Measurements from ENCODE around the gene CLPTM1.

GRCh38 chr19:44968118-44968517, 12.9 kb downstream of the CLPTM1 start:
- TF ChIP-seq POU5F1 (IDR thresholded peaks at IDR 0.05; ENCODE audit: low read depth, low read length) (no peak), NRF1 (IDR thresholded peaks at IDR 0.05; ENCODE audit: low read depth, low read length) (no peak), CTCF (IDR thresholded peaks at IDR 0.05; ENCODE audit: control extremely low read depth in 1 of 3, insufficient read depth in 1 of 3, low read depth in 1 of 3, low read length in 3 of 3) (no peak), RFX5 (IDR thresholded peaks at IDR 0.05; ENCODE audit: borderline replicate concordance, low read depth, low read length) (no peak), EP300 (IDR thresholded peaks at IDR 0.05; ENCODE audit: borderline replicate concordance in 1 of 2, low read depth in 2 of 2, low read length in 2 of 2) (no peak), POLR2A (IDR thresholded peaks at IDR 0.05; ENCODE audit: control extremely low read depth in 1 of 2, low read depth in 2 of 2, low read length in 2 of 2) (no peak), TBP (IDR thresholded peaks at IDR 0.05; ENCODE audit: low read depth, low read length) (no peak), HDAC6 (IDR thresholded peaks at IDR 0.05; ENCODE audit: low read depth, low read length) (no peak)
